Fibroblast of lung (primary cell): Measurements from ENCODE around the gene FOXS1. TPM values are rescaled to one million over a fixed set of nuclear protein-coding genes. Genes with fewer than 3 reads are reported as not detected.

ENCODE experiments used
- DNase-seq, 2 donors: peaks; one replicate each; pipeline versions ENCODE4 v3.0.0 to v3.0.0-alpha.2; 2010; ENCODE audit warnings: low read depth in 2 of 2
- H2AFZ ChIP-seq: 2 replicates; pipeline ENCODE4 v1.5.1; 2012; ENCODE audit warnings: low read length, control low read depth, inconsistent platforms
- H3K27ac ChIP-seq: 2 replicates; pipeline ENCODE4 v1.5.1; 2011; ENCODE audit warnings: low read length, control low read depth; ENCODE audit not compliant: insufficient read depth
- H3K27me3 ChIP-seq: 2 replicates; pipeline ENCODE4 v1.5.1; 2011; ENCODE audit warnings: mild to moderate bottlenecking, low read length; ENCODE audit not compliant: control insufficient read depth, insufficient read depth
- H3K36me3 ChIP-seq: 2 replicates; pipeline ENCODE4 v1.5.1; 2011; ENCODE audit warnings: low read length; ENCODE audit not compliant: control insufficient read depth, insufficient read depth
- H3K4me1 ChIP-seq: 2 replicates; pipeline ENCODE4 v1.5.1; 2011; ENCODE audit warnings: low read length; ENCODE audit not compliant: control insufficient read depth, insufficient read depth; ENCODE audit errors: extremely low read depth
- H3K4me2 ChIP-seq: 2 replicates; pipeline ENCODE4 v1.5.1; 2011; ENCODE audit warnings: low read length, control low read depth; ENCODE audit not compliant: insufficient read depth; ENCODE audit errors: extremely low read depth
- H3K4me3 ChIP-seq, 4 experiments: fragments of 200-600 bp in 1 of 4; sonication (generic) in 1 of 4; replicated peaks in 1 of 4; 2 replicates each; pipeline ENCODE4 v1.5.1; 2011 to 2016; ENCODE audit warnings: low read length in 4 of 4, low read depth in 3 of 4, mild to moderate bottlenecking in 3 of 4, control low read depth in 2 of 4, inconsistent platforms in 1 of 4, mixed read lengths in 1 of 4; ENCODE audit not compliant: insufficient read depth in 1 of 4; ENCODE audit errors: control extremely low read depth in 1 of 4
- H3K79me2 ChIP-seq: 2 replicates; pipeline ENCODE4 v1.5.1; 2012; ENCODE audit warnings: mild to moderate bottlenecking, low read length, inconsistent platforms; ENCODE audit not compliant: control insufficient read depth, insufficient read depth
- H3K9ac ChIP-seq: 2 replicates; pipeline ENCODE4 v1.5.1; 2011; ENCODE audit warnings: mild to moderate bottlenecking, low read length, control low read depth; ENCODE audit not compliant: insufficient read depth
- H3K9me3 ChIP-seq: 2 replicates; pipeline ENCODE4 v1.5.1; 2012; ENCODE audit warnings: low read depth, low read length; ENCODE audit not compliant: control insufficient read depth, insufficient read depth
- H4K20me1 ChIP-seq: 2 replicates; pipeline ENCODE4 v1.5.1; 2011; ENCODE audit warnings: low read length; ENCODE audit not compliant: control insufficient read depth, insufficient read depth; ENCODE audit errors: extremely low read depth
- EZH2 ChIP-seq: IDR thresholded peaks from 2 replicates; pipeline ENCODE4 v1.5.1; 2012; ENCODE audit warnings: low read length, control low read depth, mild to moderate bottlenecking; ENCODE audit errors: missing control alignments
- polyA plus RNA-seq, 2 donors: library from polyadenylated mRNA; depleted of rRNA in 1 of 2; stranded (reverse) in 1 of 2; unstranded in 1 of 2; fragments of >200 nt; gene quantifications; 2 replicates each; pipeline ENCODE4 v1.2.1, GENCODE V29; 2011 to 2012; ENCODE audit warnings: missing spikeins in 1 of 2
- total RNA-seq: library from RNA; depleted of rRNA; stranded (reverse); fragments of >200 nt; gene quantifications from 2 replicates; pipeline ENCODE4 v1.2.1, GENCODE V29; 2014
- TF ChIP-seq, protein P1 (sequence below), 2 donors: IDR thresholded peaks in 1 of 2; conservative IDR thresholded peaks in 1 of 2; 1 replicate in 1 of 2; 2 replicates in 1 of 2; pipeline ENCODE4 v1.5.1; 2011 to 2012; ENCODE audit warnings: low read length in 2 of 2, control low read depth in 1 of 2, inconsistent platforms in 1 of 2, low read depth in 1 of 2, mild to moderate bottlenecking in 1 of 2

Gene FOXS1
- total and polyA plus RNA-seq, 2 donors (not counting 1 experiment from before 2014, with no cell fraction given): under 0.01 TPM; not detected in 1

DNA sequence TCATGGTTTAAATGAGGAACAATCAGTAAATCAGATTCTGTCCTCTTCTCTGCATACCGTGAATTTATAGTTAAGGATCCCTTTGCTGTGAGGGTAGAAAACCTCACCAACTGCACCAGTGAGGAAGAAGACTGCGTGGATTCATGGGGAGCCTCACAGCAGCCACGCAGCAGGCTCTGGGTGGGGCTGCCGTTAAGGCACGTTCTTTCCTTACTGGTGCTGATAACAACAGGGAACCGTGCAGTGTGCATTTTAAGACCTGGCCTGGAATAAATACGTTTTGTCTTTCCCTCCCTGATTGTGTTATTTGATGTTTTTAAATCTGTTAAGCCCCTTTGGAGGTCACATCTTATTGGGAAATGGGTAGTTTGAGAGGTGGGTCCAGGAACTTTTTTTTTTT, 43.9 kb downstream of the FOXS1 start:
- TF ChIP-seq, protein P1, sequence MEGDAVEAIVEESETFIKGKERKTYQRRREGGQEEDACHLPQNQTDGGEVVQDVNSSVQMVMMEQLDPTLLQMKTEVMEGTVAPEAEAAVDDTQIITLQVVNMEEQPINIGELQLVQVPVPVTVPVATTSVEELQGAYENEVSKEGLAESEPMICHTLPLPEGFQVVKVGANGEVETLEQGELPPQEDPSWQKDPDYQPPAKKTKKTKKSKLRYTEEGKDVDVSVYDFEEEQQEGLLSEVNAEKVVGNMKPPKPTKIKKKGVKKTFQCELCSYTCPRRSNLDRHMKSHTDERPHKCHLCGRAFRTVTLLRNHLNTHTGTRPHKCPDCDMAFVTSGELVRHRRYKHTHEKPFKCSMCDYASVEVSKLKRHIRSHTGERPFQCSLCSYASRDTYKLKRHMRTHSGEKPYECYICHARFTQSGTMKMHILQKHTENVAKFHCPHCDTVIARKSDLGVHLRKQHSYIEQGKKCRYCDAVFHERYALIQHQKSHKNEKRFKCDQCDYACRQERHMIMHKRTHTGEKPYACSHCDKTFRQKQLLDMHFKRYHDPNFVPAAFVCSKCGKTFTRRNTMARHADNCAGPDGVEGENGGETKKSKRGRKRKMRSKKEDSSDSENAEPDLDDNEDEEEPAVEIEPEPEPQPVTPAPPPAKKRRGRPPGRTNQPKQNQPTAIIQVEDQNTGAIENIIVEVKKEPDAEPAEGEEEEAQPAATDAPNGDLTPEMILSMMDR (conservative IDR thresholded peaks at IDR 0.05 in 1 of 2, IDR thresholded peaks at IDR 0.05 in 1 of 2; ENCODE audit: low read depth in 1 of 2, low read length in 2 of 2): no peak
- no peak for TF ChIP-seq EZH2
- H3K79me2 ChIP-seq: no peaks in the 10 kb centered on the region
- H3K27me3 ChIP-seq: no peaks in the 10 kb centered on the region
- no peaks in the 10 kb centered on the region for H3K4me1 ChIP-seq
- H3K4me2 ChIP-seq: no peak overlapping the region
- no peak for DNase-seq
- peaks cover 7% of the 10 kb centered on the region for H3K36me3 ChIP-seq
- no peak overlapping the region for H3K9ac ChIP-seq
- no peak overlapping the region for H3K4me3 ChIP-seq
- no peaks in the 10 kb centered on the region for H3K9me3 ChIP-seq
- no peaks in the 10 kb centered on the region for H4K20me1 ChIP-seq
- H2AFZ ChIP-seq: no peak overlapping the region
- H3K27ac ChIP-seq: no peak overlapping the region

- no peaks in the 10 kb centered on the region for H3K9me3 ChIP-seq
- H3K27ac ChIP-seq: no peak overlapping the region
- no peaks in the 10 kb centered on the region for H4K20me1 ChIP-seq
- TF ChIP-seq, protein P1 (conservative IDR thresholded peaks at IDR 0.05 in 1 of 2, IDR thresholded peaks at IDR 0.05 in 1 of 2; ENCODE audit: low read depth in 1 of 2, low read length in 2 of 2): no peak
- H3K4me2 ChIP-seq: no peak overlapping the region
- H3K4me1 ChIP-seq: no peaks in the 10 kb centered on the region
- H3K36me3 ChIP-seq: peaks cover 3% of the 10 kb centered on the region
- H2AFZ ChIP-seq: no peak overlapping the region
- DNase-seq: no peak
- no peak overlapping the region for H3K9ac ChIP-seq
- no peaks in the 10 kb centered on the region for H3K79me2 ChIP-seq
- no peaks in the 10 kb centered on the region for H3K27me3 ChIP-seq
- no peak overlapping the region for H3K4me3 ChIP-seq
These were observed 48.0 kb downstream of the FOXS1 start for GRCh38 chr20:31797364-31797763.

Other genes starting within 250 kb of the FOXS1 start
- 27.4 and 31.1 TPM in 2 replicates for gene ID1, start 240.3 kb downstream of the FOXS1 start, total RNA-seq
- gene ID1, start 240.3 kb downstream of the FOXS1 start, polyA plus RNA-seq: 14.5 and 62.4 TPM in 2 replicates
- gene COX4I2, start 207.7 kb downstream of the FOXS1 start, total RNA-seq: not detected in 2 replicates
- gene COX4I2, start 207.7 kb downstream of the FOXS1 start, polyA plus RNA-seq: not detected in 2 replicates
- gene BCL2L1, start 122.7 kb downstream of the FOXS1 start, total RNA-seq: 50.8 and 77.1 TPM in 2 replicates
- gene BCL2L1, start 122.7 kb downstream of the FOXS1 start, polyA plus RNA-seq: 61.8 and 107 TPM in 2 replicates
- 5.4 and 21.0 TPM in 2 replicates for gene TPX2, start 106.3 kb downstream of the FOXS1 start, total RNA-seq
- gene TPX2, start 106.3 kb downstream of the FOXS1 start, polyA plus RNA-seq: 19.9 and 72.2 TPM in 2 replicates
- gene MYLK2, start 26.2 kb downstream of the FOXS1 start, total RNA-seq: under 0.01 TPM in 1 of 2 replicates, not detected in the other
- gene MYLK2, start 26.2 kb downstream of the FOXS1 start, polyA plus RNA-seq: 0.03 TPM in 1 of 2 replicates, not detected in the other
- gene DUSP15, start 24.9 kb upstream of the FOXS1 start, total RNA-seq: not detected in 2 replicates
- gene DUSP15, start 24.9 kb upstream of the FOXS1 start, polyA plus RNA-seq: 0.14 TPM in 1 of 2 replicates, not detected in the other
- gene TTLL9, start 25.0 kb upstream of the FOXS1 start, total RNA-seq: not detected in 2 replicates
- gene TTLL9, start 25.0 kb upstream of the FOXS1 start, polyA plus RNA-seq: 0.05 TPM in 1 of 2 replicates, not detected in the other
- gene PDRG1, start 106.4 kb upstream of the FOXS1 start, total RNA-seq: 3.9 and 5.4 TPM in 2 replicates
- gene PDRG1, start 106.4 kb upstream of the FOXS1 start, polyA plus RNA-seq: 14.0 and 14.5 TPM in 2 replicates
- not detected in 2 replicates for gene XKR7, start 122.5 kb upstream of the FOXS1 start, total RNA-seq
- gene XKR7, start 122.5 kb upstream of the FOXS1 start, polyA plus RNA-seq: not detected in 2 replicates
- gene CCM2L, start 164.8 kb upstream of the FOXS1 start, total RNA-seq: not detected in 2 replicates
- gene CCM2L, start 164.8 kb upstream of the FOXS1 start, polyA plus RNA-seq: not detected in 2 replicates
- gene HCK, start 206.6 kb upstream of the FOXS1 start, total RNA-seq: not detected in 2 replicates
- gene HCK, start 206.6 kb upstream of the FOXS1 start, polyA plus RNA-seq: not detected in 2 replicates